GM18909 (cell line): ENCODE data around the gene OR4K5.
"Not testable (repeated sequence)": the region's sequence is repeated elsewhere in the genome, so short reads cannot be mapped to it uniquely, and the experiment has no call there.

Experiments
- ATAC-seq: cut with Tn5 transposase; IDR thresholded peaks from one replicate; pipeline ENCODE4 v1.9.1; 2021; ENCODE audit warnings: mild to moderate bottlenecking; ENCODE audit not compliant: unreplicated experiment, poor library complexity

The OR4K5 gene

GRCh38 chr14:19920021-19920657 lies at the start of gene OR4K5:
Gene OR4K5, plus strand, starts transcription at chr14:19920607. Its CDS starts 0 bp downstream, at chr14:19920607.
- no peak for ATAC-seq

- no peak for ATAC-seq
These were observed 47.2 kb upstream of the OR4K5 start for GRCh38 chr14:19873178-19873577.

GRCh38 chr14:19874842-19875241 lies 45.6 kb upstream of the OR4K5 start, which contains the start of gene OR4K2:
Gene OR4K2, plus strand, starts transcription at chr14:19875142. Its CDS starts 1,126 bp downstream, at chr14:19876268.
- no peak for ATAC-seq

- ATAC-seq = no peak
These were observed 42.3 kb upstream of the OR4K5 start for GRCh38 chr14:19878029-19878642.

DNA sequence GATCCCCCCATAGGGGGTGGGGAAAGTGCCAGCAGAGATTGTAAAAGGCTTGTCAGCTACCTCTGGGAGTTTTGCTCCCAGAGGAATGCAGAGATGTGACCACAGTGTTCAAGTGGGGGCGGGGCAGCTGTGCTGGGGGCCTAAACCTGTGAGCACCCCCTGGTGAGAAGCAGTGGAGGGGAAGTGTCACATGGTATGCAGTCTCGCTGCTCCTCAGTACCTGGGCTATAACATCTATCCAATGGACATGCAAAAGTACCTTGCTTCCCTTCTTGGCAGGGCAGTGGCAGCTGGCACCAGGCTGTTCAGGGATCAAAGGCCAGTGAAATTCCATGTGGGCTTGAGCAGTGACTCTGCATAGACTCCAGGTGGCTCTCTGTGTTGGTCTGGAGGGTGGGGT lies 25.1 kb upstream of the OR4K5 start:
- ATAC-seq = no peak

DNA sequence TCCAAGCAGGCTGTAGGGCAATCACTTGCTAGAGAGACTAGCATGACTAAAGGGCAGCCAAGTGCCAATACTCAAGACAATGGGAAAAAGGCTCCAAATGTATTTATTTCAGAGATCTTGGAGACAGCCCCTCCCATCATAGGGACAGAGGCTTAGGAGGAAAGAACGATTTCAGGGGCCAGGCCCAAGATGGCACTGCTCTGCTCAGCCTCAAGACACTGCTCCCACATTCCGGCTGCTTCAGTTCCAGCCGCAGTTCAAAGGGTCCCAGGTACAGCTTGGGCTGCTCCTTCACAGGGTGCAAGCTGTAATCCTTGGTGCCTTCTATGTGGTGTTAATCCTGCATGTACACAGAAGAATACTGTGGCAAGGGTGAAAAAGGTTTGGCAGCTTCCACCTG lies 19.4 kb upstream of the OR4K5 start:
- ATAC-seq = no peak

- no peak for ATAC-seq
These were observed 18.0 kb upstream of the OR4K5 start for GRCh38 chr14:19902409-19902808.

- ATAC-seq = no peak
These were observed 13.7 kb upstream of the OR4K5 start for GRCh38 chr14:19906665-19907064.

DNA sequence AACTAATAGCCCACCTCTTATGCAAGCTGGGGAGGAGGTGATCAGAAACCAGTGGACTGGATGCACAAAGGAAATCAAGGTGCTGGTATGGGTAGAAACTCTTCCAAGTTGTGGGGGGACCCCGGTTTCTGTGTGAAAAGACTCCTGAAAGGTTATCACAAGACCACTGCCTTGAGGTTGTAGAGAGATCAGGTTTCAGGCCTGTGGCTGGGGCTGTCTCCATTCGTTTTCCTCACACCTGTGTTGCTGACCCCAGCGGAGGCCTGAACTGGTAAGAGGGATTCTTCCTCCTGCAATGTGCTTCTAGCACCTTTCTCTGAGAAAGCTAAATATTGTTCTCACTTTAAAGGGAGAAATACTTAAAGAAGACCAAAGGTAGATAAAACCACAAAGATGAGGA lies 9.3 kb upstream of the OR4K5 start:
- ATAC-seq = no peak

DNA sequence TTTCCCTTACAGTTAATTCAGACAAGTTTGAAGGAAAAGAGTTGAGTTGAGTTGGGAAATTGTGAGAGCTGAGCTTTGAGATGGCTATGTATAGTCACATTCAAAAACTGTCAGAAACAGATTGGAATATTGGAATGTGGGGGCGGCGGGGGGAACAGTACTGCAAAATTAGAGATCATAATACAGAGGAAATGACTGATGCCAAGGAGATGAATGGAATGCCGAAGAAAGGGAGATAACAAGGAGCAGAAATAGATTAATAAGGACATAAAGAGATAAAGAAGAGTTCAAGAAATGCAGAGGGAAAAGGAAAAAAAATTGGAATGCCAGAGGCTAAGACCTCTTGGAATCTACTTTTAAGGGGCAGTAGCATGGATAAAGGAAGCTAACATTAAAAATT lies 3.2 kb upstream of the OR4K5 start:
- no peak for ATAC-seq

GRCh38 chr14:19917955-19918518 lies 2.4 kb upstream of the OR4K5 start:
- ATAC-seq = no peak

DNA sequence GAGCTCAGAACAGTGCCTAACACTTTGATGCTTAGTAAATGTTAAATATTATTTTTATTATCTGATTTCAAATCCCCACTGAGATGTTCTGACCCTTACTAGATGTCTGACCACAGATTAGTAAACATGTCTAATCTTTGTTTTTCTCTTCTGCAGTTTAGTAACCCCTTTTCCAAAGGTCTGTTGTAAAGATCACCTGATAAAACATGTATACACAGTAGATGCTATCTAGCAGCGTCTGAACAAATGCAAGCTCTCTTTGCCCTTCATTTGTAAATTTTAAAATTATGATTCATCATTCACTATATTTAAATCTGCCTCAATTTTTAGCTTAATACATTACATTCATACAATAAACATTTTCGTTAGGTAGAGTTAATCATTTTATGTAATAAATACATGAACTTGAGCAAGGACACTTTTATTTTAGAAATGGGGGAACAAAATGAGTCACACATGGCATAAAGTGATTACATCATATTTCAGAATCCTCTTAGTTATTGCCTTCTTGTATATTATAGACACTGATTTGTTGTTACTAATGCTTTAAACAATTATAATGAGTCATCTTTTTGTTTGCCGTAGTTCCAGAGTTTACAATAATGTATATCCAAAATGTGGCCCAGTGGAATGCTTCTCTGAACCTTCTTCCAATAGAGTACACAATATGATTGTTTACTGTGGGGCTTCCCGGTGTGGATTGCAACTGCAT lies 1.7 kb upstream of the OR4K5 start:
- ATAC-seq = no peak

GRCh38 chr14:19930617-19931016 lies 10.2 kb downstream of the OR4K5 start, which contains the start of gene OR4K1:
Gene OR4K1, plus strand, starts transcription at chr14:19930917. Its CDS starts 4,750 bp downstream, at chr14:19935667.
- no peak for ATAC-seq

DNA sequence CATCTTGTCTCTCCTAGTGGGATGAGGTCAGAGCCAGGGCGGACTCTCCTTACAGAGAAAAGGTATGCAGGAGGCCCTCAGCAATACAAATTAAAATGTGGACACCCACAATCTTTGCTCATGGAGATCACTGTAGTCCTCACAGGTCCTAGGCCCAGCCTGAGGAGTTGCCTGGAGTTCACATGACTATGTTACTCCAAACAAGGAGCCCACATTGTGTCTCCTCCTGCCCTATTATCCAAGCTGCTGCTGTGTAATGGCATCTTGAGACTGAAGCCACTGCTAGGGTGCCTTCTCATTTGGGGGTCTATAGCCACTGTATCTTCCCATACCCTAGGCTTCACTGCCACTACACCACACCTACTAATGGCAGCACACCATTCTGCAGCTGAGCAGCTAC lies 21.3 kb downstream of the OR4K5 start:
- no peak for ATAC-seq

DNA sequence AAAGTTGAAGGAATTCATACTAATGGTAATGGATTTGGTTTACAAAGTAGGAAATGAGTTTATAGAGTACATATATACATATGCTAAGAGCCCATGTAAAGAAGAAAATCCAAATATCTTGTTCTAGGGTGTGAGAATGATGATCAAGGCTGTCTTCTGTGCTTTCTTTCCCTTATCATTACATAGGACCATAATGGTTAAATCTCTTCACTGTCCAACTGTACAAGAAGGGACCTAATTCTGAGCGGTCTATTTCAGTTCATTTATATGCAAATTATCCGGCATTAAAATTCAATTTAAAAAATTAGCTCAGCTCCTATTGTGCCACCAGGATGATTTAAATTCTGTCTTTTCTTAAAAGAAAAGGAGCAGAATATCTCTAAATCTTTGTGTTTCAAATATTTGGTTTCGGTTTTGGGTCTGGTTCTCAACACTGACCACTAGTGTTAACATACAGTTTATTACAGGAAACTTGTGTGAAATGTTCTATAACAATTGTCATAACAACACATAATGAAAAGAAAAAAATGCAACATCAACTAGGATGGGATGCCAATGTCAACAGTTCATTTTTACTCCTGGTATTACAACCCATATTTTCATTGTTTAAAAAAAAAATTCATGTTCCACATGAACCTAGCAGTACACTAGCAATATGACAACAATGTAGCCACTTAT lies 27.1 kb downstream of the OR4K5 start:
- ATAC-seq = no peak

DNA sequence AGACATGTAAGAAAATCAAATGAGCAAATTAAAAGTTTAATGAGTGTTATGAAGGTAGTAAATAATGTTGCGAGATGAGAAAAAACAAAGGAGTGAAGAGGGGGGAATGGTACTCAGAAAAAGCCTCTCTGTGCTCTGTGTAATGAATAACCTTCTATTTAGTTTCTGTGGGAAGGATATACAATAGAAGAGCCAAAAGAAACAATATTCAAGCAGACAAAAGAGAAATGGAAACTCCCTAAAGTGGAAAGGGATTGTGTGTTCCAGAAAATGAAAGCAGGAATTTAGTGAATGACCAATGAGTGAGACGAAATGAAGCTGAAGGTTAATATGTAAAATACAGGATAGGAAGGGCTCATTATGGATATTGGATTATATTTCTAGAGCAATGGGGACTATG lies 28.8 kb downstream of the OR4K5 start:
- no peak for ATAC-seq

DNA sequence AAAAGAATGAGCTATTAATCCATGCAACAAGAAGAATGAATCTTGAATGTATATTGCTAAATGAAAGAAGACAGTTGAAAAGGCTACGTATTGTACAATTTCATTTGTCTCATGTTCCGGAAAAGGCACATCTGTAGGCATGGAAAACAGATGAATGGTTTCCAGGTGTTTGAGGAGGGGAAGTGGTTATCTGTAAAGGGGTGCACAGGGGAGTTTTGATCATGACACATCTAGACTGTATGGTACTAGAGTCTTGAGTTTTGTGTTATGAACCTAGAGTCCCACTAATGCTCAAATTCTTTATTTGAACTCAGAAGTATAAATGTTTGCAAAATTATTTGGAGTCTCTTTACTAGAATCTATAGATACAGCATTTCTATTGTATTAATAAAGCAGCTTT lies 49.3 kb downstream of the OR4K5 start:
- not testable (repeated sequence) for ATAC-seq
